Caco-2 (cell line): ENCODE measurements around the gene PARD3. TPM values are rescaled to one million over a fixed set of nuclear protein-coding genes. Genes with fewer than 3 reads are reported as not detected.

Experiments
- BruUV-seq: library from RNA; stranded (reverse); fragments of 400-500 nt; replicated peaks from 2 replicates; lab custom pipeline; 2021; lab: Mats Ljungman, UMichigan
- CTCF ChIA-PET: fragments of 300-600 bp; sonication (Branson Sonifier 250); formaldehyde crosslinking; loops from one replicate; lab custom pipeline; 2022; ENCODE audit warnings: antibody characterized with exemption; lab: Charles Lee
- POLR2A ChIA-PET: fragments of 300-600 bp; sonication (Branson Sonifier 250); formaldehyde crosslinking; loops from one replicate; lab custom pipeline; 2022; ENCODE audit warnings: antibody characterized with exemption; lab: Charles Lee
- DNase-seq, 2 experiments: peaks; one replicate each; pipeline versions ENCODE4 v3.0.0 to v3.0.0-alpha.2; 2020 to 2022
- H3K27me3 ChIP-seq: replicated peaks from 2 replicates; pipeline ENCODE4 v1.6.0; 2011; ENCODE audit warnings: low read length; ENCODE audit not compliant: control insufficient read depth, insufficient read depth
- H3K36me3 ChIP-seq: 2 replicates; pipeline ENCODE4 v1.5.1; 2011; ENCODE audit warnings: low read length; ENCODE audit not compliant: control insufficient read depth, insufficient read depth
- H3K4me1 ChIP-seq: fragments of 250-450 bp; sonication (Bioruptor Pico); 2 replicates; pipeline ENCODE4 v1.5.1; 2020; ENCODE audit warnings: mild to moderate bottlenecking
- H3K4me3 ChIP-seq: 2 replicates; pipeline ENCODE4 v1.5.1; 2011; ENCODE audit warnings: low read depth, mild to moderate bottlenecking, control low read depth, low read length
- H3K9me3 ChIP-seq: fragments of 250-450 bp; sonication (Bioruptor Pico); 2 replicates; pipeline ENCODE4 v1.5.1; 2020; ENCODE audit warnings: mild to moderate bottlenecking, moderate library complexity
- H3K27ac Mint-ChIP-seq: one replicate; pipeline ENCODE4 v1.8.0; 2022; ENCODE audit warnings: mixed read lengths; ENCODE audit not compliant: unreplicated experiment
- H3K27me3 Mint-ChIP-seq: one replicate; pipeline ENCODE4 v1.8.0; 2022; ENCODE audit warnings: mixed read lengths; ENCODE audit not compliant: insufficient read depth, unreplicated experiment
- H3K36me3 Mint-ChIP-seq: one replicate; pipeline ENCODE4 v1.8.0; 2022; ENCODE audit warnings: mild to moderate bottlenecking, mixed read lengths; ENCODE audit not compliant: insufficient read depth, unreplicated experiment
- H3K4me1 Mint-ChIP-seq: one replicate; pipeline ENCODE4 v1.8.0; 2022; ENCODE audit warnings: low read depth, mixed read lengths; ENCODE audit not compliant: unreplicated experiment
- H3K4me3 Mint-ChIP-seq: one replicate; pipeline ENCODE4 v1.8.0; 2022; ENCODE audit warnings: mild to moderate bottlenecking, moderate library complexity, mixed read lengths; ENCODE audit not compliant: unreplicated experiment
- H3K9me3 Mint-ChIP-seq: one replicate; pipeline ENCODE4 v1.8.0; 2022; ENCODE audit warnings: mixed read lengths; ENCODE audit not compliant: unreplicated experiment
- intact Hi-C: fragments of 100-400 bp; cut with micrococcal nuclease; formaldehyde crosslinking; loops from one replicate; pipeline ENCODE4 v1.10.0; 2022; ENCODE audit not compliant: unreplicated experiment
- total RNA-seq: library from RNA; stranded (reverse); gene quantifications from 2 replicates; pipeline ENCODE4 v1.2.3, GENCODE V29; 2022
- TF ChIP-seq, protein P1 (sequence below), 2 experiments: fragments of 200-600 bp in 1 of 2; IDR thresholded peaks; 1 replicate in 1 of 2; 2 replicates in 1 of 2; pipeline versions ENCODE4 v1.5.1 to v1.8.0; 2011 to 2022; ENCODE audit warnings: antibody characterized with exemption in 1 of 2, control low read depth in 1 of 2, inconsistent platforms in 1 of 2, low read depth in 1 of 2, low read length in 1 of 2, mild to moderate bottlenecking in 1 of 2, moderate library complexity in 1 of 2; ENCODE audit not compliant: insufficient read depth in 1 of 2, severe bottlenecking in 1 of 2, unreplicated experiment in 1 of 2

The PARD3 gene
- total RNA-seq, 1 experiment from 2014 or later: 80.7 TPM

DNA sequence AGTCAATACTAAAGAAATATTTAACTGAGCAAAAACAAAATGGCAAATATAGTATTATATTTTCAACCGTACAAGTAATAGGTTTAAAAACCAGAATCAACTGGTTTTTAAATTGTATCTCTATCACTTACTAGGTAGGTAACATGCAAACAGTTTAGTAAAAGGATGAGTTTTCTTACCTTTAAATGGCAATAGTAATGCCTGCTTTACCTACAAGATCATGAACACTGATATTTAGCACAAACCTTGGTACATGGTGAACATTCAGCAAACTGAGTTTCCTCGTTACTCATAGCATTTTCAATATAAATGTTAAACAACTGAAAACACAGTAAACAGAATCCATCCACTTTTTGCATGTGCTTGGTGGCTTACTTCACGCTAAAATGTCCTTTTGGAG lies 389.1 kb downstream of the PARD3 start:
- intact Hi-C loops: loop anchor here (2.0 kb wide), 1 partner anchor 19 kb away; no protein-coding TSS in a partner anchor
- ChIA-PET CTCF (no interaction called here), POLR2A (no interaction called here)
- H3K36me3 ChIP-seq: no peaks in the 10 kb centered on the region
- DNase-seq: no peak
- TF ChIP-seq, protein P1, sequence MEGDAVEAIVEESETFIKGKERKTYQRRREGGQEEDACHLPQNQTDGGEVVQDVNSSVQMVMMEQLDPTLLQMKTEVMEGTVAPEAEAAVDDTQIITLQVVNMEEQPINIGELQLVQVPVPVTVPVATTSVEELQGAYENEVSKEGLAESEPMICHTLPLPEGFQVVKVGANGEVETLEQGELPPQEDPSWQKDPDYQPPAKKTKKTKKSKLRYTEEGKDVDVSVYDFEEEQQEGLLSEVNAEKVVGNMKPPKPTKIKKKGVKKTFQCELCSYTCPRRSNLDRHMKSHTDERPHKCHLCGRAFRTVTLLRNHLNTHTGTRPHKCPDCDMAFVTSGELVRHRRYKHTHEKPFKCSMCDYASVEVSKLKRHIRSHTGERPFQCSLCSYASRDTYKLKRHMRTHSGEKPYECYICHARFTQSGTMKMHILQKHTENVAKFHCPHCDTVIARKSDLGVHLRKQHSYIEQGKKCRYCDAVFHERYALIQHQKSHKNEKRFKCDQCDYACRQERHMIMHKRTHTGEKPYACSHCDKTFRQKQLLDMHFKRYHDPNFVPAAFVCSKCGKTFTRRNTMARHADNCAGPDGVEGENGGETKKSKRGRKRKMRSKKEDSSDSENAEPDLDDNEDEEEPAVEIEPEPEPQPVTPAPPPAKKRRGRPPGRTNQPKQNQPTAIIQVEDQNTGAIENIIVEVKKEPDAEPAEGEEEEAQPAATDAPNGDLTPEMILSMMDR (IDR thresholded peaks at IDR 0.05; ENCODE audit: insufficient read depth in 1 of 2, low read depth in 1 of 2, low read length in 1 of 2, severe bottlenecking in 1 of 2, unreplicated experiment in 1 of 2): no peak
- peak overlapping the region; percentile 43 for H3K4me3 Mint-ChIP-seq
- H3K9me3 Mint-ChIP-seq: peaks cover 22% of the 10 kb centered on the region
- H3K4me1 Mint-ChIP-seq: peaks cover 49% of the 10 kb centered on the region
- peak overlapping the region; percentile 83 for H3K27ac Mint-ChIP-seq
- H3K36me3 Mint-ChIP-seq: peaks cover 24% of the 10 kb centered on the region
- H3K27me3 Mint-ChIP-seq: no peaks in the 10 kb centered on the region
- H3K27me3 ChIP-seq: no peaks in the 10 kb centered on the region
- no peaks in the 10 kb centered on the region for H3K9me3 ChIP-seq
- H3K4me1 ChIP-seq: peaks cover 30% of the 10 kb centered on the region
- no peak overlapping the region for H3K4me3 ChIP-seq
- no TSS peak for BruUV-seq

DNA sequence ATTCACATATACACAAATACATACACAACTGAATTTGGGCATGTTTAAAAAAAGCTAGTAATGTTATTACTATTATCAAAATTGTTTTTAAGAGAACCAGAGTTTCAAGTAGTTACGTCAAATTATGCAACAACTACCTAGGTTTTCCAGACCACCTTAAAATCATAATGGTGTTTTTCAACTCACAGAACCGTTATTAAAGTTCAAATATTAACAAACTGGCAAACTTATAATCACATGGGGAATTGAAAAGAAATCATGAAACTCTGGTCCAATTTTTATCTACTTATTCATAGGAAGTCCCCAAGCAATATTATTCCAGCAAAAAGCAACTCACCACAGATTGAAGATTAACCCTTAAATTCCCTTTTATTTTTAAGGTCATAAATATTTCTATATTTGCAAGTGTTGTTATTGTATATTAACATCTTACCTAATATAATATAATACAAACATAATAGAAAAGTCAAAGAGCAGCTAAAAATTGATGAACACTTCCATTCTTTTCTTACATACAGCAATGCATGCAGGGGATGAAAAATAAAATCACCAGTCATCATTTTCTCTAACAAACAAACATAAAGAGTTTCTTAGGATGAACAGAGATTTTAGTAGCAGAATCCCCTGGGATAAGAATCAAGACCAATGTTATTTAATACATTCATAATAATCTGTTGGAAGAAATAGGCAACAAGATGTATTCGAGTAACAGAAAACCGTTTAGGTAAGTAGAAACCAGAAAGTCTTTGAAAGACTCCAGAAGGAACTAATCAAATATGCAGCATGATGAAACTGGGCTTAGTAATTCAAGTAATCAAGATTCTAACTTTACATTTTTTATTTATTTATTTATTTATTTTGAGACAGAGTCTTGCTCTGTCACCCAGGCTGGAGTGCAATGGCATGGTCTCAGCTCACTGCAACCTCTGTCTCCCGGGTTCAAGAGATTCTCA lies 391.1 kb downstream of the PARD3 start:
- H3K36me3 ChIP-seq: no peaks in the 10 kb centered on the region
- Mint-ChIP-seq H3K4me1 (peaks cover 49% of the 10 kb centered on the region), H3K4me3 (no peak overlapping the region), H3K27ac (no peak overlapping the region), H3K9me3 (peaks cover 22% of the 10 kb centered on the region), H3K36me3 (peaks cover 22% of the 10 kb centered on the region), H3K27me3 (no peaks in the 10 kb centered on the region)
- H3K9me3 ChIP-seq: no peaks in the 10 kb centered on the region
- H3K4me1 ChIP-seq: peaks cover 30% of the 10 kb centered on the region
- ChIA-PET CTCF (no interaction called here), POLR2A (interaction anchor here (0.5 kb wide), 1 partner anchor 31 kb away, joined by 3 read pairs; no protein-coding TSS in a partner anchor)
- intact Hi-C loops: no loop called here
- no TSS peak for BruUV-seq
- H3K27me3 ChIP-seq: no peaks in the 10 kb centered on the region
- TF ChIP-seq, protein P1 (IDR thresholded peaks at IDR 0.05; ENCODE audit: insufficient read depth in 1 of 2, low read depth in 1 of 2, low read length in 1 of 2, severe bottlenecking in 1 of 2, unreplicated experiment in 1 of 2): no peak
- DNase-seq: no peak
- no peak overlapping the region for H3K4me3 ChIP-seq

DNA sequence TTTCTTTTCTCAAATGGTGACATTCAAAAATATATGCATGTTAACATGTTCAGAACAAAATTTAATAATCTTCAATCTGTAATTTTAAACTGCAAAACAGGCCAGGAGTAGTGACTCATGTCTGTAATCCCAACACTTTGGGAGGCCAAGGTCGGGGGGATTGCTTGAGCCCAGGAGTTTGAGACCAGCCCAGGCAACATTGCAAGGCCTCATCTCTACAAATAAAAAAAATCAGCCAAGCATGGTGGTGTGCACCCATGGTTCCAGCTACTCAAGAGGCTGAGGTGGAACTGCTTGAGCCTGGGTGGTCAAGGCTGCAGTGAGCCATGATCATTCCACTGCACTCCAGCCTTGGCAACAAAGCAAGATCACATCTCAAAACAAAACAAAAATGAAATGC lies 394.3 kb downstream of the PARD3 start:
- H3K9me3 ChIP-seq: no peaks in the 10 kb centered on the region
- intact Hi-C loops: no loop called here
- ChIA-PET POLR2A (no interaction called here), CTCF (no interaction called here)
- peaks cover 9% of the 10 kb centered on the region for H3K9me3 Mint-ChIP-seq
- no peak for DNase-seq
- no peaks in the 10 kb centered on the region for H3K36me3 ChIP-seq
- peaks cover 39% of the 10 kb centered on the region for H3K4me1 Mint-ChIP-seq
- TF ChIP-seq, protein P1 (IDR thresholded peaks at IDR 0.05; ENCODE audit: insufficient read depth in 1 of 2, low read depth in 1 of 2, low read length in 1 of 2, severe bottlenecking in 1 of 2, unreplicated experiment in 1 of 2): no peak
- H3K27me3 ChIP-seq: no peaks in the 10 kb centered on the region
- H3K4me3 Mint-ChIP-seq: no peak overlapping the region
- H3K27ac Mint-ChIP-seq: no peak overlapping the region
- no TSS peak for BruUV-seq
- H3K4me3 ChIP-seq: no peak overlapping the region
- H3K36me3 Mint-ChIP-seq: peaks cover 6% of the 10 kb centered on the region
- H3K27me3 Mint-ChIP-seq: no peaks in the 10 kb centered on the region
- peaks cover 3% of the 10 kb centered on the region for H3K4me1 ChIP-seq
